Measurements from ENCODE around the gene SLC6A8.
A peak's percentile ranks its signal among the peaks of the same experiment; 100 is the strongest.
"Not testable (repeated sequence)": the region's sequence is repeated elsewhere in the genome, so short reads cannot be mapped to it uniquely, and the experiment has no call there.

SLC6A8 gene

DNA sequence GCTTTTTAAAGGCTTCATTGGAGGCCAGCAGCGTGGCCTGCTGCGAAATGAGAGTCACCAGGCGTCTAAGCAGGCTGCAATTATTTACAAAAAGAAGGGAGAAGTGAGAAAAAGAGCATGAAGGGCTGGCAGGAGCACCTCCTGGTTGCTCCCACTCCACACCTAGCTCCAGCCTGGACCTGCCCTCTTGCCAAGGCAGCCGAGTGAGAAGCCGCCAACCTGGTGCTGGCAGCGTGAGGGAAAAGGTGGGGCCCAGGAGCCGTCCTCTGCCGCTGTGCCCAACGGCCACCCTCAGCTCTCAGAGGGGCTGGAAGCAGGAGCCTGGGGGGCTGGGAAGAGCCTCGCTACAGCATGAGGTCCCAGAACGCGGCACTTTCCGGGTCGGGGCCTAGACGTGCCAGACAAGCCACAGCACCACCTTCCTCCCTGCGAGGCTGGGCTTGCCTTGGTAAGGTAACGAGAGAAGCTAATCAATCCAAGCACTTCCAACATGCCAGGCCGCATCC, 16.3 kb downstream of the SLC6A8 start:
- TF ChIP-seq, protein P1, sequence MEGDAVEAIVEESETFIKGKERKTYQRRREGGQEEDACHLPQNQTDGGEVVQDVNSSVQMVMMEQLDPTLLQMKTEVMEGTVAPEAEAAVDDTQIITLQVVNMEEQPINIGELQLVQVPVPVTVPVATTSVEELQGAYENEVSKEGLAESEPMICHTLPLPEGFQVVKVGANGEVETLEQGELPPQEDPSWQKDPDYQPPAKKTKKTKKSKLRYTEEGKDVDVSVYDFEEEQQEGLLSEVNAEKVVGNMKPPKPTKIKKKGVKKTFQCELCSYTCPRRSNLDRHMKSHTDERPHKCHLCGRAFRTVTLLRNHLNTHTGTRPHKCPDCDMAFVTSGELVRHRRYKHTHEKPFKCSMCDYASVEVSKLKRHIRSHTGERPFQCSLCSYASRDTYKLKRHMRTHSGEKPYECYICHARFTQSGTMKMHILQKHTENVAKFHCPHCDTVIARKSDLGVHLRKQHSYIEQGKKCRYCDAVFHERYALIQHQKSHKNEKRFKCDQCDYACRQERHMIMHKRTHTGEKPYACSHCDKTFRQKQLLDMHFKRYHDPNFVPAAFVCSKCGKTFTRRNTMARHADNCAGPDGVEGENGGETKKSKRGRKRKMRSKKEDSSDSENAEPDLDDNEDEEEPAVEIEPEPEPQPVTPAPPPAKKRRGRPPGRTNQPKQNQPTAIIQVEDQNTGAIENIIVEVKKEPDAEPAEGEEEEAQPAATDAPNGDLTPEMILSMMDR (conservative IDR thresholded peaks at IDR 0.05): no peak
- H3K27ac ChIP-seq: no peak overlapping the region

DNA sequence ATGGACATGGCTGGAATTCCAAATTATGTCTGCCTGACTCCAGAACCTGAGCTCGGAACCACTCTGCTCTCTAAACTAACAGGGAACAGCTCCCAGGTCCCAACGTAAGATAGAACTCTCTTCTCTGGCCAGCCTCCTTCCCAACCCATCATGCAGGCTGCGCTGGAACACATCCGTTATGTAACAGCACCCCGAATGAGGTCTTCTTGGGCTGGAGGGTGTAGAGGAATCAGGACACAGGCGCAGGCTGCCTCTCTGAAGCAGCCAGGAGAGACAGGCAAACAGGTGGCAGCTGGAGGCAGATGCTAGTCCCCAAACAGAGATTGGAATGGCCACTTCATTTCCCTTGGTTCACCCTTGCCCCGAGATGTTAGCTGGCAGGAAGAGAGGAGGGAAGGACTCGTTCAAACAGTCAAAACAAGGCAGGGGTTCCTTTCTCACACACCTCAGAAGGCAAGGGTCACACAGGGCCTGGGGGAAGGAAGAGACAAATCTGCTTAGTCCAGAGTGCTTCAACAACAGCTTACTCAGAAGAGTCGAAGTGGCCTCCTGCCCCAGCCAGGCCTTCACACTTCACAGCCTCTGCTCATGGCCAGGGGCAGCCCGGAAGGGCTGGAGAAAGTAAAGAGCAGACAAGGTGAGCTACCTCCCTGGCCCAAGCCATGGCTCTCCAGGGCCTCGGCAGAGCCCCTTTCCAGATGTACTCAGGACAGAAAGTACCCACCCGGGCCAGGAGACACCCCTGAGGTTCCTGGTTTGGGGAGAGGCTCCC, 17.1 kb downstream of the SLC6A8 start:
- not testable (repeated sequence) for H3K27ac ChIP-seq

DNA sequence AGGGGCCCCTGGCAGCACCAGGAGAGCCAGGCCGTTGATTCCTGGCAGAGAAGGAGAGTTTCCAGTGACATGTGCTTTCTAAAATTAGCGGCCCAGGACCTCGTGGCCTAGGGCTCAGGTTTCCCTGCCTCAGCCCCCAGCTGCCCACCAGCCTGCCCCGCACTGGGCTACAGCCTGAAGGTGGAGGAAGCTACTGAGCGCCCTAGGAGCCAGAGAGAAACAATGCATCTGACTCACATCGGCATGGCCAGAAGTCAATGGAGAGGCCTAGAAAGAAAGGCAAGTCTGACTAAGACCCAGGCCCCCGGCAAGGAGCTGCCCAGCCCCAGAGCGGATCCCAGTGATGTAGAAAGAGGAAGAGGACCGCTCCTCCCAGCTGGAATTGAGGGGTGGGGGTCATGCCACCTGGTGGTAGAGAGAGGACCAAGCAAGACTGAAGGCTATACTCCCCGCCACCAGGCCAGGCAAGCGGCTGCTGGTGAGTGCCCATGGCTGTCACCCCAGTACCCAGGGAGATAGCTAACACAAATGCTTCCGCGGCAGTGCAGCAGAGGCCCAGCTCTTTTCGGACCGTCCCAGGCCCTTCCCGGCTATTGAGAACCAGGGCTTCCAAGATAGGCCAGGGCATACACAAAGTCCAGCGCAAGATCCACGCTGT, 17.8 kb downstream of the SLC6A8 start:
- H3K27ac ChIP-seq: not testable (repeated sequence)

DNA sequence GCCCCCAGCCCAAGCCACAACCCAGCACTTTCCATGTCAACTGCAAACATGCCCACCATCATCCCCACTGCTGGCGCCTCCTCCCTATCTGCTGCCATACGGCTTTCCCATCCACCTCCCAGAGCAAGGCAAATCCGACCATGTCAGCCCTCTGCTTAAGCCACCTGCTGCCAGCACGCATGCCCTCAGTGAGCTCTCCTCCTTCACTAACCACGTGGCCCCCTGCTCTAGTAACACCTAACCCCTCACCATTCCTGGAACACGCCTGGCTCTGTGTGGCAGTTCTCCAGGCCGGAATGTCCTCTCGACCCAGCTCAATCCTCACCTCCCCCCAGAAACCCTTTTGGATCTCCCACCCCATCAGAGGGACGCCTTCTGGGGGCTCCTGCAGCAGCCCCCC, 19.1 kb downstream of the SLC6A8 start:
- TF ChIP-seq, protein P1 (conservative IDR thresholded peaks at IDR 0.05): no peak
- no peak overlapping the region for H3K27ac ChIP-seq

DNA sequence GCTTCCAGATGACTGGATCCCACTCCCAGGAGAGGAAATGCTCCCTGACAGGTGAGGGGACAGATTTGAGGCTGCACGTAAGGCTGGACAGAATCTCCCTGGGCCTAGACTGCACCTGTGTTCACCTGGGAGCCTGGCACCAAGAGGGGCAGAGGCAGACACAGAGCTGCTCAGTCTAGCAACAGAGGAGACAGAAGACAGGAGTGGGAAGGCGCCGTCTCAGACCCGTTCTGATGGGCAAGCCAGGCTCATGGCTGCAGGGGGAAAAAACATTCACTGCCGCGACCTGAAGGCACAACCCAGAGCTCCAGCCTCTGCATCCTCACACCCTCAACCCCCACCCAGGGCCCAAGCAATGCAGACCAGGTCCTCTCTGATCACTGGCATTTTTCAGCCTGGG, 19.7 kb downstream of the SLC6A8 start:
- H3K27ac ChIP-seq: no peak overlapping the region
- TF ChIP-seq, protein P1 (conservative IDR thresholded peaks at IDR 0.05): no peak

DNA sequence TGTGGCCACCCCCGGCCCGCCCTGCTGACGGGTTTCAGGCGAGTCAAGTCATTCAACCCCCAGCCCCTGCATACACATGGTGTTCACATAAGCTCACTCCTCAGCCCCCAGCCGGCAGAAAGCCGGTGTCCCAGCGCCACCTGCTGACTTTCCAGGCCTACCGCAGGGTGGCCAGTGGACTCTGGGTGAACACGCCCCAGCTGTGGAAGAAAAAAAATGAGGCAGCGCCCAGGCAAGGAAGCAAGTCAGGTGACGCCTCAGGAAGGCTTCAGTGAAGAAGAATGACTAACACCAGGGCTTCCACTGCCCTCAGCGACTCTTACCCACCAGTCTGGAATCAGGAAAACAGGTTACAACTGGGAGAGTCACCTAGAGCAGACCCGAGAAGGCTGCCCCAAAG, 20.7 kb downstream of the SLC6A8 start:
- TF ChIP-seq, protein P1 (conservative IDR thresholded peaks at IDR 0.05): peak; percentile 69
- H3K27ac ChIP-seq: no peak overlapping the region

DNA sequence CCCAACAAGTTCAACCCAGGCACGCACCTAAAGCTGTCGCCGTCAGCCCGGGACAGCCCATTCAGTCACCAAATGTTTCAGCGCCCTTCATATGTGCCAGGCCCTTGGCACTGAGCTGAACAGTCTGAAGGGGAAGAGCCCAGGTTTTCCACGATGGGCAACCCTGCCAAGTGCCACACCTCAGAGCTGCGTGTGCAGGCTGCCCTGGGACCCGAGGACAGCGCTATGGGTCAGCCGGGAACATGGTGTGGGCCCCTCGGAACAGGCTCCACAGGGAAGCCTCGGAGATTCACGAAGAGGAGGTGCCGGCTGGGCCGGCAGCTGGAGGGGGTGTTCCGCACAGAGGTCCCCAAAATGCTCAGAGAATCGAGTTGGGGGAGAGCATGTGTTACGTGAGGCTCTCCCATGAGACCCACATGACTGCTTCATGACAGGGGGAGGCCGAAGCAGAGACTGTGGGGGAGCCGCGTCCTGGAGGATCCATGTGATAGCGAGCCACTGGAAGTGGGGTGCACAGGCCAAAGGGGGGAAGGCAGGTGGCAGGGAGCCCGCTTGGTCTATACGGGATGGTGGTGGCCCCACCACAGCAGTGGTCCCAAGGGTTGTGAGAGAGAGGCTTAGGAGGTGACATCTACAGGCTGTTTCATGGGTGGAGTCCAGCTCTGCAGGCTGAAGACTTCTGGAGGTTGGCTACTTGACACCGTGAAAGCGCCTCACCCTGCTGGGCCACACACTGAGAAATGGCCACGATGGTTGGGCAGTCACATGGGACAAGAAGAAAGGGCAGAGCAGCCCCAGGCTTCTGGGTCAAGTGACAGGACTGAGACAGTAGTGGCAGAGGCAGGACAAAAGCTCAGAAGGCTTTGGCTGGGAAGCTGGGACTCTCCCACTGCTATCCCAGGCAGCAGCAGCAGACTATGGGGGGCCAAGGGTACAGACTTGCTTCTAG, 22.3 kb downstream of the SLC6A8 start:
- H3K27ac ChIP-seq: no peak overlapping the region
- TF ChIP-seq, protein P1 (conservative IDR thresholded peaks at IDR 0.05): no peak

DNA sequence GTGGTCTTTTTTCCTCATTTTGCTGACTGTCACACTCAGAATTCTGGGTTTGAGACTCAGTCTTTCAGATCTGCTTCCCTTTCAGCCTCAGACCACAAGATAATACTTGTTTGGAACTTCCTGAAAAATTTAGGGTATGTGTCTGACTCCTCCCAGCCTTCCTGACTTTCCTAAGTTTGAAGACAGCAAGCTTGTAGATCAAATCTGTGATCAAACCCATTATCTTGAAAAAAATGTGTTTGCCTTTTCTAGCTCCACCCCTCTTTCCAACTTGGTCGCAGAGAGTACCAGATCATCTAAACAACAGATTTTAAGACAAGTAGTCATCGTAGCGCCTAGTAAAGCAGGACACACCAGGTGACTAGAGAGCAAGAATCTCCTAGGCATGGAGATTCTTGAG, 26.5 kb downstream of the SLC6A8 start:
- H3K27ac ChIP-seq: no peak overlapping the region
- TF ChIP-seq, protein P1 (conservative IDR thresholded peaks at IDR 0.05): no peak

Data from VCaP (cell line).